ENCODE data around the gene HABP2.

GRCh38 chr10:113529575-113529974 is 23.3 kb upstream of the HABP2 start:
- no peak for TF ChIP-seq CTCF (IDR thresholded peaks at IDR 0.05)
- no peak for TF ChIP-seq POLR2A (IDR thresholded peaks at IDR 0.05)
